Hindlimb muscle (tissue), 1 donor: Measurements from ENCODE around the gene GRID1. TPM values are rescaled to one million over a fixed set of nuclear protein-coding genes. Genes with fewer than 3 reads are reported as not detected.
"Not testable (repeated sequence)": the region's sequence is repeated elsewhere in the genome, so short reads cannot be mapped to it uniquely, and the experiment has no call there.

Experiments
- DNase-seq: peaks from one replicate; pipeline ENCODE4 v3.0.0-alpha.2; 2013
- polyA plus RNA-seq: library from polyadenylated mRNA; unstranded; fragments of 120-200 nt; gene quantifications from one replicate; pipeline ENCODE4 v1.2.1, GENCODE V29; 2013; ENCODE audit not compliant: insufficient read length

The GRID1 gene
- polyA plus RNA-seq, 1 donor, result 3.0 TPM

DNA sequence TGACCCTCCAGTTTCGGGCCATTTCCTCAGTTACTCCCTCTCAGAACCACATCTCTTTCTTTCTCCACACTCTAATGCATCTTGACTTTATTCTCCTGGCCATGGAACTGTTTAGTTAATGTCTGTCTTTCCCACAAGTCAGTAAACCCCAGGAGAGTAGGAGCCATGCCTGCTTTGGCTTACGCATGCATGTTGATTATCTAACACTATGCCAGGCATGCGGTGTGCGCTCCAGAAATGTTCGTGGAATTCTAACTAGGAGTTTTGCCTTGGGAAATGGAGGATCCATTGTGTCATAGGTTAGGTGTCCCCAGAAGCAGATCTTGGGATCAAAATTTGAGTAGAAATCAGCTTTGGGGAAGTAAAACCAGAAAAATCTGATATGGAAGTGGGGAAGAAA lies 308.9 kb downstream of the GRID1 start:
- no peak for DNase-seq

GRCh38 chr10:86056672-86057071 lies 309.9 kb downstream of the GRID1 start:
- DNase-seq, result no peak

GRCh38 chr10:86055928-86056327 lies 310.7 kb downstream of the GRID1 start:
- DNase-seq, result no peak

DNA sequence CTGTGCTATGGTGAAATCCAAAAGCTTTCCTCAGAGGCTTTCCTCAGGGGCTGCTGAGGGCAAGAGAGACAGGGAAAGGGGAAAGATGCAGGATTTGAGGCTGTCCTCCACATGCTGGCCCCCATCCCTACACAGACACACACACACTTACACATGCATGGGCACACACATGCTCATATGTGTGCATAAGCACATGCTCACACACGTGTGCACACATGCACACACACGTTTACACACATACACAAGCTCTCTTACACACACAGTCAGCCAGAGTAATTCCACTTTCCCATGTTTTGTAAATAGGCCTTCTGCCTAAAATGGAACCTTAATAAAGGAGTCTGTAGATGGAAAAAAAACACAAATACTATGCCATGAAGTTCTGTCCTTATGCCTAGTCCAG lies 312.9 kb downstream of the GRID1 start:
- no peak for DNase-seq

GRCh38 chr10:86051586-86051985 lies 315.0 kb downstream of the GRID1 start:
- no peak for DNase-seq

DNA sequence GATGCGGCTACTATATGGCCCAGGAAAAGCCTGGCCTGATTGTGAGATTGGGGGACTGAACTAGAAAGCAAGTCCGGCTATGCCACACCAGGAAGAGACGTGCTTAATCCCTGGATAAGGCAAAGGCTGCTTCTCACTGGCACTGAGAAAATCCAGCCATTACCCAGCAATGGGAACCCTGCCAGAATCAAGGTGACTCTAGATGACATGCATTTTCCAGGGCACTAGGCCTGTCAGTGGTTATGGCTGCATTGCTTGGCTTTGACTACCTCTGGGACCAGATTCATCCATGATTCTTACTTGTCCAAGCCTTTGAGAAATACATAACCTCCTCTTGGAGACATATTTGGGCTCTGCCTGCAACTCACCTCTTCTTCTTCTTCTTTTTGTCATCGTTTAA lies 317.2 kb downstream of the GRID1 start:
- no peak for DNase-seq

DNA sequence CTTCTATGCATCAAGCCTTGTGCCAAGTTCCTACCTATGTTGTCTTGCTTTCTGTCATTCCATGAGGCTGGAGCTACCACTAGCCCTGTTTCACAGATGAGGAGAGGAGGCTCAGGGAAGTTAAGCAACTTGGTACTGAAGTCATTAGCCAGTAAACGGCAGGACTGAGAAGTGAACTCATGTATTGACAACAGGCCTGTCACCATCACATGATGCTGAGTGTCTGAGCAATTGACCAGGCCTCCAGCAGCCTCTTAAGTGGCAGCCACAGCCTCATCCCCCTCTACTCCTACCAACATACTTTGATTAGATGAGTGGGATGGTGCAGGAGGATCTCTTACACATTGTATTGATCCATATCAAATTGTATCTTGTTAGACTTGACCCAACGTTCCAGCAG lies 317.6 kb downstream of the GRID1 start:
- no peak for DNase-seq

DNA sequence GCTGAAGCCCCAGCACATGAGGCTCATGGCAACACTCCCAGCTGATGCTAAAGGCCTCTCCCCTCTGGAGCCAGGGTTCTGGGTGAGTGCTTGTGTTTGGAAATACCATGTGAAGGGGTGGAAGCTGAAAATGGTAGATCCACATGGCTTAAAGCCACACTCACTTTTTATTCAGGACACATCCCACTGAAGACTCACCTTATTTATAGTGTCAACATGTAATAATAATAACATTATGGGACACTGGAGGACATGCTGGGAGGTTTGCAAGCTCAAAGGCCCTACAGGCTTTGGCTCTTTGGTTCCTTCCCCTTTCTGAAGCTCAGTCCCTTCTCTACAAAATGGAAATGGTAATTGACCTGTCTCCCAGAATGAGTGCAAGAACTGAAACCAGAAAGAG lies 318.0 kb downstream of the GRID1 start:
- DNase-seq, result no peak

- no peak for DNase-seq
These were observed 319.0 kb downstream of the GRID1 start for GRCh38 chr10:86047588-86047987.

DNA sequence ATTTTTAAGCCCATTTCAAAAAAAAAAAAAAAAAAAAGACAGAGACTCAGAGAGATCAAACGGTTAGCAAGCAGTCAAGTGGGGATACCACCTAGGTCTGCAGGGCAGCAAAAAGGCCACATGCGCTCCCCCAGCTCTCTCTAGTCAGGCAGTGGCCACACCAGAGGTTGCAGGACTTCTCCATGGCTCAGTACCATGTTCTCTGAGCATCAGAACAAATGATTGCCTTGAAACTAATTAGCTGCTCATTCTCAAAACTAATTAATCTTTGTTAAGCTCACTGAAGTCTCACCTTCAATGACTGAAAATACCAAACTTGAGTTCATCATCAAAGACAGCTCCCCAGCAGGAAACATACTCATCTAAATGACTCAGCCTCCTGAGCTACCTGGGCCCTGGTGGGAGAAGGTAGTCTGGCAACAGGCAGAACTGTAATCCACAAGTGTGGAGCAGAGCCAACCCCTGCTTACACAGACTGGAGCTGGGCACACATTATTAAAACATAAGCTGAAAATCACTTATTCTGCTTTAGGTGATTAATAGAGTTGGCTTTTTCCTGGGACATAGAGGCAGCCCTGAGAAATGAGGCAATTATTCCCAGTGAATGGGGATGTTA lies 319.6 kb downstream of the GRID1 start:
- DNase-seq, result no peak

DNA sequence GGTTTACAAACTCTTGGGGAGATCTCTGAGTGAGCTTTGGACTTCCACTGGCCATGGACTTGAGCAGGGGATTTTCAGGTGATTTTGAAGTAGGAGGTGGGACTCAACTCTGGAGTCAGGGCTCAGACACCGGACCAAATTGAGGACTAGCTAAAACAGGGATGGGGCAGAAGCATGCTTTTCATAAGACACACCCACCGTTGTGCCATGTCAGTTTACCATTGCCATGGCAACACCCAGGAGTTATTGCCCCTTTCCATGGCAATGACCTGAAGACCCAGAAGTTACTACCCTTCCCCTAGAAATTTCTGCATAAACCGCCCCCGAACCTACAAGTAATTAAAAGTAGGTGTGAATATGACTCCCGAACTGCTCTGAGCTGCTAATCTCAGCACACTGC lies 320.7 kb downstream of the GRID1 start:
- DNase-seq, result no peak

- no peak for DNase-seq
These were observed 322.6 kb downstream of the GRID1 start for GRCh38 chr10:86044029-86044428.

DNA sequence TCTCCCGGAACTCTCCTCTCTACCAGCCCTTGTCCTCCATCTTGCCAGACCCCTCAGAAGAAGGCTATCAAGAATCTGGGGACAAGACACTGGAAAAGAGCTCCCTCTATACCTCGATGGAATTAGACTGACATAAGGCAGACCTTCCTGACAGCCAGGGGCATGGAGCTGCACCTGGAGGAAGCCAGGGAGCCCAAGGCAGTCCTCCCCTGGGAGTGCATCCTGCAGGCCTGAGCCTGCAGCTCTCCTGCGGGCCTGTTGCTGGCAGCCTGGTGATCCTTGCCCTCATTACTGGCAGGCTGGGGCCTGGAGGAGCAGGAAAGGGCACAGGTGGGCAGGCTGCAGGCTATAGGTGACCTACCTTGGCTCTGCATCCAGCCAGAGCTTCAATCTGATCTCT lies 323.4 kb downstream of the GRID1 start:
- no peak for DNase-seq

GRCh38 chr10:86042161-86042560 lies 324.4 kb downstream of the GRID1 start:
- DNase-seq, result no peak

DNA sequence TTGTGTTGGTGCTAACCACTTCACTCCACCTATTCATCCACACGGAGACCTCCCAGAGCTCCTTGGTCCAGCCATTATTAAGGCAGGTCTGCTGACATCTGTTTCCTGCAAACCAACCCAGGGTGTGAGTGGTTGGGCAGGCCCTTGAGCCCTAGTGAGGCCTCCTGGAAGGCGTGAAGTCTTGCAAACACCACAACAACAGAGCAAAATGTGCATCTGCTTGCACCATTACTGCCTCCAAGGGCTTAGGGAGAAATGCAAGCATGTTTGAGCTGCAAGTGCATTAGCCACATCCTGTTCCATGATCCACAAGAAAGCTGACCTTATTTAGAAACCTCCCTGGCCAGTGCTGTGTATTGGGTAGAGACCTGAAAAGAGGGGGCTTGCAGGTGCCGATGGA lies 325.5 kb downstream of the GRID1 start:
- no peak for DNase-seq

DNA sequence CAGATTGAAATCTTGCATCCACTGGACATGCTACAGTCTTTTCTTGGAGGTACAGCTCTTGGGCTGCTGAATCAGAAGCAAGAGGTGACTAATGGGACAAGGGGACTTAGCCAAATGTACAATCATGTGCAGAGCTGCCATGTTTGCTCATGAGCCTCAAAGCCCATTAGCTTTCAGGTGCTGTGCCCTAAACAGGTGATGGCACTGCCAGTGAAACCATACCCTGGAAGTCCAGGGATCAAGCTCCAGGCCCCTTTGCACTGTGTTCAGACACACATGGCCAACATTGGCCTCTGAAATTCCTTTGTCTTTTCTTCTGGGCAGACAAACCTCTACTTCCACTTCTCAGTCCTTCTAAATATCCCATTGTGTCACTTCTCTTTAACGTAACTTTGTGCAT lies 328.2 kb downstream of the GRID1 start:
- no peak for DNase-seq

DNA sequence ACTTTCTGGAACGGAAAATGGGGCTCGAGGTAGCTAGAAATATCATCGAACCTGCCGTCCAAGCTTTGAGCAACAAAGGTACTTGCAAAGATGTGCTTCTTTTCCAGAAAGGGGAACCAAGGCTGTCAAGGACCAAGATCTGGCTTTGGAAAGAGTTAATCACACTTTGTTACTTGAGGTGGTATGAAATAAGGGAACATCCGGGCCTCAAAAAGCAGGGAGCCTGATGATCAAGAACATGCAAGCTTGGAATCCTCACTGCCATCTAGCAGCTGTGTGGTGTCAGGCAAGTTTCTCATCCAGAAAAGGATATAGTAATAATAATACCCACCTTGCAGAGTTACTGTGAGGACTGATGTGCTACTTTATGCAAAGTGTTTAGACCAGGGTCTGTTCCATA lies 329.5 kb downstream of the GRID1 start:
- DNase-seq, result no peak

- DNase-seq, result no peak
These were observed 330.1 kb downstream of the GRID1 start for GRCh38 chr10:86036544-86036831.

DNA sequence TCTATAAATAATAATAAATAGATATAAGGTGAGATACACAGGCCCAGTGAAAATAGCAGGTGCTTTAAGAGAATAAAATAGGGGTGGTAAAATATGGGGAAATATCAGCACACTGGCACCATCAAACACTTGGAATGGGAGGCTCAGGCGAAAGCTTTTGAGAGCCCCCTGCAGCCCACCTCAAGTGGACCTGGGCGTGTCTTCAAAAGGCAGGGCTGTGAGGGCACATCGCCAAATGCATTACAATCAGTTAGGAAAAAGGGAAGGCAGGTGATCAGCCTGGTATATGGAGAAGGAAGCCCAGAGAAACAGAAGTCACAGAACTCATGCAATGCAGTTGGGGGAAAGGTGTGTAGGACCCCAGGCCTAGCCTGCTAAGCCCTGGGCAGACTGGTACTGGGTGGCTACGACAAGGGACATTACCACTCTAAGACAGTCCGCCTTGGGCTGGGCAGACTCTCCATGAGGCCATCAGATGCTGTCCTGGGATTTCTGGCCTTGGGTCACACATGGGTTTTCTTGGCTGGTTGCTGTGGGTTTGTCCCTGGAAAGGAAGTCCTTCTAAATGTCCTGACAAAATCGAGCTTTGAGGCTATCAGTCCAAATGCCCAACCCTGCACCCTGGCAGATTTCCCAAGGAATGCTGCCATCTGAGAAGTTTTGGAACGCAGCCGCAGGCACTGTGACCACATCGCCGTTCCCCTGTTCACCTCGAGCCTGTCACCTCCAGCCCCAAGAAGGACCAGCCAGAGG lies 330.6 kb downstream of the GRID1 start:
- no peak for DNase-seq

DNA sequence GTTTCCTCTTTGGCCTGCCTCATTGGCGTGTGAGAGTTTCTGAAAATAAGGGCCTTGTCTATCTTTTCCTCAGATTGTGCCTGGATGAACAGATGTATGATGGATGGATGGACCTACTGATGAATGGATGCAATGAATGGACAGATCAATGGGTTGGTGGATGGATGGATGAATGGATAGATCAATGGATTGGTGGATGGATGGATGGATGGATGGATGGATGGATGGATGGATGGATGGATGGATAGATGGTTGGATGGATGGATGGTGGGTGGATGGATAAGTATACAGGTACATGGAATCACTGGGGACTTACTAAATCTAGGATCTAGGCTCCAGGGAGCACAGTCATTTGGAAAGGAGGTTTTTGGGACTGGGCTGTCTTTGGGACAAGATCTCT lies 331.9 kb downstream of the GRID1 start:
- DNase-seq, result no peak

DNA sequence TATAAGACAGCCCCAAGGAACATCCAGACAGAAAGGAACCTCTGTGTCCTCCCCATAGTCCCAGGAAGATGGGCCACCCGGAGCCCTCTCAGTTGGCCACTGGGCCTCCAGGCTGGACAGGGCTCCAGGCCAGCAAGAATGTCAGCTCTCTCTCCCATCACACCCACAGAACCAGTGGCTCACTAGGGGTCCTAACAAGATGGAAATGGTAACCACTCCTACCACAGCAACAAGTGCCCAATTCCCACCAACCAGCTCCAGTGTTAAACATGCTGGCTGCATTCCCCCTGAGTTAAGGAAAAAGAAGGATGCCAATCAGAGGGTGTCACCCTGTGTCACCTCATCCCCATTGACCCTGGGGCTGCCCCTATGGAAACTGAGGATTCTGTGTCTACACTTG lies 333.0 kb downstream of the GRID1 start:
- DNase-seq, result no peak

- DNase-seq, result not testable (repeated sequence)
These were observed 334.5 kb downstream of the GRID1 start for GRCh38 chr10:86032087-86032486.

DNA sequence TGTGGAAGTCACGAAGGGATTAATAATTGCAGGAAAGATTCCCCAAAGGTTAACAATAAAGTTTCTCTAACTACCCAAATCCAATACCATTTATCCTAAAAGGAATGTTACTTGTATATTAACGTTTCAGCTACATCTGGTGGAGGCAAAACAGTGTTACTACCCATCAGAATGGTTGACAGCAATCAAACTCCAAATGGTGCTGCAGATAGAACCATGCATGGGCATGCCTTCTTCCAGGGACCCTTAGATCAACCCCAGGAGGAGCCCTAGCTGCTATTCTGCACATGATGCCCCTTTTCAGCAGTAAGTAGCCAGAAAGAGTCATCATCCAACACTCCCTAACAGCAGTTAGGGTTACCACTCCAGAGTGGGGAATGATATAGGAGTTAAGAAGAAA lies 336.3 kb downstream of the GRID1 start:
- DNase-seq, result no peak

- DNase-seq, result no peak
These were observed 339.2 kb downstream of the GRID1 start for GRCh38 chr10:86027346-86027745.

DNA sequence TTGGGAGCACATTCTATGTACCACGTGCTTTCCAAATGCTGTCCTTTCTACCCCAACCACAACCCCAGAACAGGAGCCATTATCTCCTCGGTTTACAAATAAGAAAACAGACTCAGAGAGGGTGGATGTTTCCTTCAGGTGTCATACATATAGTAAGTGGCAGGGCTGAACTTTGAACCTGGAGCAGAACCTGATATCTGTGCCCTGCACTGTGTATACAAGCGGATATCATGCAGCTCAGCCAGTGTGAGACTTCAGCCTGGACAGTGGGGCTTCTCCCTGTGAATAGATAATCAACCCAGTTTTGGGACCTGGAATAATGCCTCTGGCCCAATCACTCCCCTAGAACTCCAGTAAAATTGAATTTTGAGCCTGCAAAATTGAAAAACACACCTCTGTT lies 341.1 kb downstream of the GRID1 start:
- DNase-seq, result no peak
